H9 (cell line): ENCODE measurements around the gene TPD52L1. TPM values are rescaled to one million over a fixed set of nuclear protein-coding genes. Genes with fewer than 3 reads are reported as not detected.

Experiments used
- DNase-seq: peaks from one replicate; pipeline ENCODE4 v3.0.0-alpha.2; 2017
- H2AFZ ChIP-seq: one replicate; pipeline ENCODE4 v1.6.1; 2013; ENCODE audit warnings: mild to moderate bottlenecking, low read length, control low read depth, moderate library complexity
- H2AK5ac ChIP-seq: 2 replicates; pipeline ENCODE4 v1.6.1; 2013; ENCODE audit warnings: low read length, control low read depth, mixed read lengths; ENCODE audit not compliant: insufficient read length
- H2BK120ac ChIP-seq: one replicate; pipeline ENCODE4 v1.6.1; 2013; ENCODE audit warnings: low read depth, mild to moderate bottlenecking, low read length, control low read depth, inconsistent platforms; ENCODE audit not compliant: poor library complexity, severe bottlenecking
- H2BK12ac ChIP-seq: 2 replicates; pipeline ENCODE4 v1.6.1; 2013; ENCODE audit warnings: low read length, control low read depth, mixed read lengths, low read depth; ENCODE audit not compliant: insufficient read length
- H2BK15ac ChIP-seq: 2 replicates; pipeline ENCODE4 v1.6.1; 2013; ENCODE audit warnings: low read depth, low read length, control low read depth
- H2BK20ac ChIP-seq: one replicate; pipeline ENCODE4 v1.6.1; 2013; ENCODE audit warnings: low read depth, mild to moderate bottlenecking, low read length, control low read depth, inconsistent platforms; ENCODE audit not compliant: poor library complexity, severe bottlenecking
- H2BK5ac ChIP-seq: 2 replicates; pipeline ENCODE4 v1.6.1; 2013; ENCODE audit warnings: low read length, control low read depth, mixed read lengths; ENCODE audit not compliant: insufficient read length
- H3K14ac ChIP-seq: 2 replicates; pipeline ENCODE4 v1.6.1; 2013; ENCODE audit warnings: low read length, control low read depth; ENCODE audit not compliant: insufficient read depth
- H3K18ac ChIP-seq: 2 replicates; pipeline ENCODE4 v1.6.1; 2013; ENCODE audit warnings: low read depth, mild to moderate bottlenecking, mixed read lengths, low read length, control low read depth; ENCODE audit not compliant: insufficient read length
- H3K23ac ChIP-seq: 2 replicates; pipeline ENCODE4 v1.6.1; 2013; ENCODE audit warnings: low read length, control low read depth, mixed read lengths, low read depth; ENCODE audit not compliant: insufficient read length
- H3K23me2 ChIP-seq: 2 replicates; pipeline ENCODE4 v1.6.1; 2013; ENCODE audit warnings: low read depth, mild to moderate bottlenecking, mixed read lengths, low read length, control low read depth; ENCODE audit not compliant: insufficient read length, poor library complexity, severe bottlenecking
- H3K27ac ChIP-seq: 2 replicates; pipeline ENCODE4 v1.5.1; 2013; ENCODE audit warnings: low read length, control low read depth, mixed read lengths, low read depth; ENCODE audit not compliant: insufficient read length
- H3K27me3 ChIP-seq: 2 replicates; pipeline ENCODE4 v1.6.1; 2013; ENCODE audit warnings: low read length, control low read depth, inconsistent platforms; ENCODE audit not compliant: insufficient read depth
- H3K4ac ChIP-seq: 2 replicates; pipeline ENCODE4 v1.6.1; 2013; ENCODE audit warnings: low read depth, mild to moderate bottlenecking, control low read depth, inconsistent platforms, low read length, moderate library complexity
- H3K4me1 ChIP-seq: 2 replicates; pipeline ENCODE4 v1.6.1; 2013; ENCODE audit warnings: low read length, control low read depth, inconsistent platforms; ENCODE audit not compliant: insufficient read depth
- H3K4me2 ChIP-seq: 2 replicates; pipeline ENCODE4 v1.6.1; 2013; ENCODE audit warnings: low read length, control low read depth, mixed read lengths; ENCODE audit not compliant: insufficient read length, insufficient read depth
- H3K56ac ChIP-seq: 2 replicates; pipeline ENCODE4 v1.6.1; 2013; ENCODE audit warnings: low read depth, mild to moderate bottlenecking, mixed read lengths, low read length, control low read depth; ENCODE audit not compliant: insufficient read length
- H3K79me1 ChIP-seq: 2 replicates; pipeline ENCODE4 v1.6.1; 2013; ENCODE audit warnings: low read depth, mild to moderate bottlenecking, moderate library complexity, low read length, control low read depth, inconsistent platforms; ENCODE audit not compliant: insufficient read depth, poor library complexity, severe bottlenecking
- H3K79me2 ChIP-seq: 2 replicates; pipeline ENCODE4 v1.6.1; 2013; ENCODE audit warnings: low read length, control low read depth, inconsistent platforms; ENCODE audit not compliant: insufficient read depth
- H3K9ac ChIP-seq: 2 replicates; pipeline ENCODE4 v1.6.1; 2013; ENCODE audit warnings: low read length, control low read depth, mixed read lengths; ENCODE audit not compliant: insufficient read length; ENCODE audit errors: extremely low read depth
- H3K9me3 ChIP-seq: one replicate; pipeline ENCODE4 v1.6.1; 2013; ENCODE audit warnings: low read depth, low read length, inconsistent platforms; ENCODE audit not compliant: control insufficient read depth
- H3T11ph ChIP-seq: one replicate; pipeline ENCODE4 v1.6.1; 2013; ENCODE audit warnings: mild to moderate bottlenecking, low read length, control low read depth, inconsistent platforms
- H4K20me1 ChIP-seq: one replicate; pipeline ENCODE4 v1.6.1; 2013; ENCODE audit not compliant: control insufficient read depth, insufficient read length, insufficient read depth
- H4K5ac ChIP-seq: 2 replicates; pipeline ENCODE4 v1.6.1; 2013; ENCODE audit warnings: low read depth, mild to moderate bottlenecking, mixed read lengths, low read length, control low read depth; ENCODE audit not compliant: insufficient read length
- H4K8ac ChIP-seq: replicated peaks from 2 replicates; pipeline ENCODE4 v1.6.1; 2013; ENCODE audit warnings: low read length, control low read depth, mixed read lengths, low read depth; ENCODE audit not compliant: insufficient read length
- H4K91ac ChIP-seq: 2 replicates; pipeline ENCODE4 v1.6.1; 2013; ENCODE audit warnings: low read depth, mild to moderate bottlenecking, moderate library complexity, mixed read lengths, low read length, control low read depth; ENCODE audit not compliant: insufficient read length
- H3K27ac Mint-ChIP-seq, 3 experiments: 2 replicates in 2 of 3; 3 replicates in 1 of 3; pipeline ENCODE4 v1.8.0; 2020 to 2021; ENCODE audit warnings: mixed read lengths in 3 of 3, mild to moderate bottlenecking in 1 of 3, moderate library complexity in 1 of 3
- H3K27me3 Mint-ChIP-seq: 2 replicates; pipeline ENCODE4 v1.8.0; 2021; ENCODE audit warnings: low read depth, mild to moderate bottlenecking, moderate library complexity, mixed read lengths
- H3K36me3 Mint-ChIP-seq, 3 experiments: 2 replicates in 2 of 3; 3 replicates in 1 of 3; pipeline ENCODE4 v1.8.0; 2020 to 2021; ENCODE audit warnings: low read depth in 3 of 3, mixed read lengths in 3 of 3; ENCODE audit not compliant: insufficient read depth in 1 of 3
- H3K4me1 Mint-ChIP-seq, 2 experiments: 2 replicates each; pipeline ENCODE4 v1.8.0; 2020; ENCODE audit warnings: mixed read lengths in 2 of 2
- H3K4me3 Mint-ChIP-seq, 2 experiments: 2 replicates in 1 of 2; 3 replicates in 1 of 2; pipeline ENCODE4 v1.8.0; 2020 to 2021; ENCODE audit warnings: mild to moderate bottlenecking in 2 of 2, mixed read lengths in 2 of 2, moderate library complexity in 1 of 2
- H3K9me3 Mint-ChIP-seq, 2 experiments: 2 replicates in 1 of 2; 3 replicates in 1 of 2; pipeline ENCODE4 v1.8.0; 2020; ENCODE audit warnings: mild to moderate bottlenecking in 2 of 2, mixed read lengths in 2 of 2, moderate library complexity in 1 of 2
- WGBS: extraction: QIAGEN DNeasy Blood & Tissue Kit; methylation state at CpG from one replicate; pipeline ENCODE4 v1.1.7; 2013; ENCODE audit warnings: missing lambda C conversion rate, low lambda C conversion rate, mixed read lengths; ENCODE audit not compliant: insufficient read length; ENCODE audit errors: extremely low coverage; 5-methylcytosine and 5-hydroxymethylcytosine counted together
- total RNA-seq: library from RNA; stranded (reverse); gene quantifications from 2 replicates; pipeline ENCODE4 v1.2.1, GENCODE V29; 2021
- TF ChIP-seq, protein P1 (sequence below): fragments of 200-600 bp; sonication (generic); conservative IDR thresholded peaks from 3 replicates; pipeline ENCODE4 v1.8.0; 2021; ENCODE audit warnings: antibody characterized with exemption, mild to moderate bottlenecking

TPD52L1 gene
- total RNA-seq, 1 experiment from 2014 or later, result 6.6 TPM

DNA sequence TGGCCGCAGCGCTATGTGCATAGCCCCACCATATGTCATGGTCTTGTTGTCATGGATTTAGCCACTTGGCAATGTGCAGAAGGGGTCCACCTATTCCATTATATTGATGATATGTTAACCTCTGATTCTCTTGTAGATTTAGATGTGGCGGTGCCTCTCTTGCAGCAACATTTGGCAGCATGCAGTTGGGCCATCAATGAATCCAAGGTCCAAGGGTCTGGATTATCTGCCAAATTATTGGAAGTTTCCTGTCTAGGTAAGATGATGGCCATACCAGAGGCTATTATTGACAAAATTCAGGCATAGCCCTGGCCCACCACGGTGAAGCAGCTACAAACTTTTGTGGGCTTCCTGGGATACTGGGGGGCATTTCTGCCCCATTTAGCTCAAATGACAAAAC is 116.8 kb downstream of the TPD52L1 start:
- Histone ChIP-seq H2BK15ac (no peak overlapping the region), H4K8ac (no peak overlapping the region), H3K56ac (no peak overlapping the region), H2BK12ac (no peak overlapping the region), H4K20me1 (no peaks in the 10 kb centered on the region), H4K5ac (no peak overlapping the region), H3K4me1 (no peaks in the 10 kb centered on the region), H3K18ac (no peak overlapping the region), H3K79me1 (no peaks in the 10 kb centered on the region), H2BK20ac (no peak overlapping the region), H3K9me3 (no peaks in the 10 kb centered on the region), H3K9ac (no peak overlapping the region), H3K23ac (no peak overlapping the region), H3K4me2 (no peak overlapping the region), H3K4ac (no peak overlapping the region), H3K14ac (no peak overlapping the region), H2BK120ac (no peak overlapping the region), H2AFZ (no peak overlapping the region), H2AK5ac (no peak overlapping the region), H3K27me3 (no peaks in the 10 kb centered on the region), H4K91ac (no peak overlapping the region), H3K79me2 (no peaks in the 10 kb centered on the region), H3K23me2 (no peaks in the 10 kb centered on the region), H3K27ac (no peak overlapping the region), H2BK5ac (no peak overlapping the region), H3T11ph (no peak overlapping the region)
- WGBS, result no CpG with 5 or more reads among the region's 4 CpGs
- TF ChIP-seq, protein P1, sequence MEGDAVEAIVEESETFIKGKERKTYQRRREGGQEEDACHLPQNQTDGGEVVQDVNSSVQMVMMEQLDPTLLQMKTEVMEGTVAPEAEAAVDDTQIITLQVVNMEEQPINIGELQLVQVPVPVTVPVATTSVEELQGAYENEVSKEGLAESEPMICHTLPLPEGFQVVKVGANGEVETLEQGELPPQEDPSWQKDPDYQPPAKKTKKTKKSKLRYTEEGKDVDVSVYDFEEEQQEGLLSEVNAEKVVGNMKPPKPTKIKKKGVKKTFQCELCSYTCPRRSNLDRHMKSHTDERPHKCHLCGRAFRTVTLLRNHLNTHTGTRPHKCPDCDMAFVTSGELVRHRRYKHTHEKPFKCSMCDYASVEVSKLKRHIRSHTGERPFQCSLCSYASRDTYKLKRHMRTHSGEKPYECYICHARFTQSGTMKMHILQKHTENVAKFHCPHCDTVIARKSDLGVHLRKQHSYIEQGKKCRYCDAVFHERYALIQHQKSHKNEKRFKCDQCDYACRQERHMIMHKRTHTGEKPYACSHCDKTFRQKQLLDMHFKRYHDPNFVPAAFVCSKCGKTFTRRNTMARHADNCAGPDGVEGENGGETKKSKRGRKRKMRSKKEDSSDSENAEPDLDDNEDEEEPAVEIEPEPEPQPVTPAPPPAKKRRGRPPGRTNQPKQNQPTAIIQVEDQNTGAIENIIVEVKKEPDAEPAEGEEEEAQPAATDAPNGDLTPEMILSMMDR, result no peak
- H3K27ac Mint-ChIP-seq, result no peak overlapping the region
- peaks cover 1 to 15% (median 9%) of the 10 kb centered on the region in 3 experiments; a peak in 6 of 7 replicates for H3K36me3 Mint-ChIP-seq
- H3K27me3 Mint-ChIP-seq, result no peaks in the 10 kb centered on the region
- no peaks in the 10 kb centered on the region for H3K9me3 Mint-ChIP-seq
- H3K4me3 Mint-ChIP-seq, result no peak overlapping the region
- no peak for DNase-seq
- H3K4me1 Mint-ChIP-seq, result no peaks in the 10 kb centered on the region
